Pancreas (tissue), 10 donors: ENCODE data around the gene BRINP3. TPM values are rescaled to one million over a fixed set of nuclear protein-coding genes. Genes with fewer than 3 reads are reported as not detected.
"Not testable (repeated sequence)": the region's sequence is repeated elsewhere in the genome, so short reads cannot be mapped to it uniquely, and the experiment has no call there.

Experiments used
- ATAC-seq, 4 donors: fragments of 200-7000 bp; cut with Tn5 transposase; one replicate each; pipeline versions ENCODE4 v1.8.0 to v1.9.1; 2020; ENCODE audit warnings: mild to moderate bottlenecking in 4 of 4, moderate library complexity in 4 of 4
- DNase-seq, 6 donors: peaks; one replicate each; pipeline ENCODE4 v3.0.0-alpha.2; 2020
- FAIRE-seq: peaks from 2 replicates; lab custom pipeline; 2012; peaks lifted over from hg19 to GRCh38; lab: Jason Lieb, UNC
- H3K27ac ChIP-seq, 4 donors: fragments of 200-600 bp; sonication (generic); 1 replicate in 3 of 4; 2 replicates in 1 of 4; pipeline versions ENCODE4 v1.5.0 to v1.8.0; 2020
- H3K27me3 ChIP-seq, 4 donors: fragments of 200-600 bp; one replicate each; pipeline ENCODE4 v1.8.0; 2021
- H3K36me3 ChIP-seq, 3 donors: fragments of 200-600 bp; sonication (generic) in 1 of 3; one replicate each; pipeline versions ENCODE4 v1.5.0 to v1.8.0; 2020 to 2021
- H3K4me1 ChIP-seq, 3 donors: fragments of 200-600 bp; one replicate each; pipeline ENCODE4 v1.8.0; 2021
- H3K4me3 ChIP-seq, 4 donors: fragments of 200-600 bp; sonication (generic) in 2 of 4; one replicate each; pipeline versions ENCODE4 v1.5.0 to v1.8.0; 2020 to 2021
- H3K9me3 ChIP-seq, 4 donors: fragments of 200-600 bp; one replicate each; pipeline ENCODE4 v1.8.0; 2021
- WGBS, 2 donors: extraction: QIAGEN DNeasy Blood & Tissue Kit; methylation state at CpG; one replicate each; pipeline ENCODE4 v1.1.7; 2013; 5-methylcytosine and 5-hydroxymethylcytosine counted together
- intact Hi-C, 3 donors: fragments of 100-400 bp; cut with DNase I; formaldehyde crosslinking; loops; one replicate each; pipeline versions ENCODE4 v1.11.1 to v1.14.2; 2022
- polyA plus RNA-seq, 2 donors: library from polyadenylated mRNA; stranded (reverse); fragments of 200-250 nt; gene quantifications; one replicate each; pipeline ENCODE4 v1.2.3, GENCODE V29; 2013
- total RNA-seq, 6 donors: library from RNA; stranded (reverse); fragmentation: NEBNext Ultra II Directional in 4 of 6; extraction: Animal tissue kit (Norgen Biotek cat#: 25700) in 4 of 6; gene quantifications; one replicate each; pipeline versions ENCODE4 v1.2.1 to v1.2.4, GENCODE V29; 2021 to 2023
- TF ChIP-seq, protein P1 (sequence below), 4 donors: fragments of 200-600 bp; sonication (generic) in 3 of 4; IDR thresholded peaks; one replicate each; pipeline versions ENCODE4 v1.5.0 to v1.8.0; 2021; ENCODE audit warnings: antibody characterized with exemption in 4 of 4
- donor health status: healthy with polysubstance abuse.
- donor health status: DM: no; HTN: no; CAD: no; lungs with moderate emphysema.
- donor health status: DM: no; HTN: no; CAD: no.
- donor health status: control.
- donor health status: control.
- donor health status: Bipolar disorder and iron deficiency.
- donor health status: DM: yes; HTN: yes; CAD: no.
- donor health status: DM: no; HTN: no; CAD: no.
- donor health status: DM: no; HTN: no; CAD: no.
- donor health status: DM: yes; HTN: yes; CAD: no.

BRINP3 gene
- total and polyA plus RNA-seq, 8 donors = 0.24 to 0.42 TPM; not detected in 6

DNA sequence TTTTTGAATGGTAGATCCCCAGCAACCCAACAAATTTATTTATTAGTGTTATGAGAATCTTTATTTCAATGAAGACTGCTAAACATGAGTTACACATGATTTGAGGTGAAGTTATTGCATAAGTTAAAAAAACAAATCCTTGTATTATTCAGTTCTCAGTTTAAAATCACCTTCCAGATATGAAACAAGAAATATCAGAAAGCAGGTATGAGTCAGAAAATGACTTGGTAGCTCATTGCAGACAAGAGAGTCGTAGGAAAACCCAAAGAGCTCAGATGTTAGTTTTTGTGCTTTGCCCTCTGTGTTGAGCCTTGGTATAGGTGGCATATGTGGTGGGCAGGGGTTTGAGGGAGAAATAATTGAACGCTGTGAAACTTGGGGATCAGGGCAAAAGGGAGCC, 339.4 kb downstream of the BRINP3 start:
- intact Hi-C loops = no loop called here
- Histone ChIP-seq H3K9me3 (no peaks in the 10 kb centered on the region), H3K4me3 (no peak overlapping the region), H3K27ac (no peak overlapping the region), H3K27me3 (no peaks in the 10 kb centered on the region), H3K36me3 (no peaks in the 10 kb centered on the region), H3K4me1 (peaks cover 0 to 6% (median 0%) of the 10 kb centered on the region in 3 donors)
- FAIRE-seq (no peak), ATAC-seq (no peak), DNase-seq (no peak)
- TF ChIP-seq, protein P1, sequence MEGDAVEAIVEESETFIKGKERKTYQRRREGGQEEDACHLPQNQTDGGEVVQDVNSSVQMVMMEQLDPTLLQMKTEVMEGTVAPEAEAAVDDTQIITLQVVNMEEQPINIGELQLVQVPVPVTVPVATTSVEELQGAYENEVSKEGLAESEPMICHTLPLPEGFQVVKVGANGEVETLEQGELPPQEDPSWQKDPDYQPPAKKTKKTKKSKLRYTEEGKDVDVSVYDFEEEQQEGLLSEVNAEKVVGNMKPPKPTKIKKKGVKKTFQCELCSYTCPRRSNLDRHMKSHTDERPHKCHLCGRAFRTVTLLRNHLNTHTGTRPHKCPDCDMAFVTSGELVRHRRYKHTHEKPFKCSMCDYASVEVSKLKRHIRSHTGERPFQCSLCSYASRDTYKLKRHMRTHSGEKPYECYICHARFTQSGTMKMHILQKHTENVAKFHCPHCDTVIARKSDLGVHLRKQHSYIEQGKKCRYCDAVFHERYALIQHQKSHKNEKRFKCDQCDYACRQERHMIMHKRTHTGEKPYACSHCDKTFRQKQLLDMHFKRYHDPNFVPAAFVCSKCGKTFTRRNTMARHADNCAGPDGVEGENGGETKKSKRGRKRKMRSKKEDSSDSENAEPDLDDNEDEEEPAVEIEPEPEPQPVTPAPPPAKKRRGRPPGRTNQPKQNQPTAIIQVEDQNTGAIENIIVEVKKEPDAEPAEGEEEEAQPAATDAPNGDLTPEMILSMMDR (IDR thresholded peaks at IDR 0.05) = no peak
- 80 to 92% methylated on average over 2 of the region's 2 CpGs for WGBS, 2 donors

DNA sequence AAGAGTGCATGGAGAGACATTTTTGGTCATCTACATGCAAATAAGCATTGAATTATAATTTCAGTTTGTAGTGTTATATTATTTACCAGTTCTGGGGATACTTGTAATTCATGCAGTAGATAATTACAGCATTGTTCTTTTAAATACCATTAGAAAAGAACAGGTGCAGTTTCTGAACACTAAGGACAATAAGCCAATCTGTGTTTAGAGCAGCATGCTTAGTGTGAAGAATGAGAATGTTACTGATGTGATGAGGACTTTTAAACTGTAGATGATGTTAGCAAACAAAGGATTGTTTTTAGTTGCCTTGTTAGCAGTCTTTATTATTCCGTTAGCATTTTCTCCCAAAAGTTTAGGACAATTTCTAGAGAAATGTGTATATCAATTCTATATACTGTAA, 348.3 kb downstream of the BRINP3 start:
- FAIRE-seq (no peak), ATAC-seq (no peak), DNase-seq (no peak)
- TF ChIP-seq, protein P1 (IDR thresholded peaks at IDR 0.05) = no peak
- H3K36me3 ChIP-seq = no peaks in the 10 kb centered on the region
- no peaks in the 10 kb centered on the region for H3K4me1 ChIP-seq
- H3K4me3 ChIP-seq = no peak overlapping the region
- no peak overlapping the region for H3K27ac ChIP-seq
- intact Hi-C loops = no loop called here
- H3K27me3 ChIP-seq = no peaks in the 10 kb centered on the region
- H3K9me3 ChIP-seq = no peaks in the 10 kb centered on the region
- WGBS, 2 donors = 45 to 53% methylated on average over 1 of the region's 1 CpG

DNA sequence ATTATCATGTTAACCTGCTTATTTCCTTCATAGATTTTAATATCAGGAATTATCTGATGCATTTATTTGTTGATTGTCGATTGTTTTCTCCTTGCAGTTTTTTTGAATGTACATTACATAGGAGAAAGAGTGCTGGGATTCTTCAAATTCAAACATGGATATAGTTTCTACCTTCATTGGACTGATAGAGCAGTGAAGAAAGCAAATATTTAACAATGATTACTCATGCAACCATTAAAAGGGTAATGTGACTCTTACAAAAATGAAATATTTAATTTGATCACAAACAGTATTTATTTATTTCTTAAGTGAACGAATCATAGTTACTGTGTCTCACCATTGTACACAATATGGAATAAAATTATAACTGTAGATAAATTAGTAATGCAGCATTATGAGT, 350.9 kb downstream of the BRINP3 start:
- TF ChIP-seq, protein P1 (IDR thresholded peaks at IDR 0.05) = no peak
- no peak for DNase-seq
- intact Hi-C loops = no loop called here
- no peak for ATAC-seq
- Histone ChIP-seq H3K27me3 (no peaks in the 10 kb centered on the region), H3K36me3 (no peaks in the 10 kb centered on the region), H3K27ac (no peak overlapping the region), H3K4me3 (no peak overlapping the region), H3K9me3 (no peaks in the 10 kb centered on the region), H3K4me1 (no peaks in the 10 kb centered on the region)
- no peak for FAIRE-seq
- WGBS, 2 donors = 39 to 40% methylated on average over 2 of the region's 2 CpGs

DNA sequence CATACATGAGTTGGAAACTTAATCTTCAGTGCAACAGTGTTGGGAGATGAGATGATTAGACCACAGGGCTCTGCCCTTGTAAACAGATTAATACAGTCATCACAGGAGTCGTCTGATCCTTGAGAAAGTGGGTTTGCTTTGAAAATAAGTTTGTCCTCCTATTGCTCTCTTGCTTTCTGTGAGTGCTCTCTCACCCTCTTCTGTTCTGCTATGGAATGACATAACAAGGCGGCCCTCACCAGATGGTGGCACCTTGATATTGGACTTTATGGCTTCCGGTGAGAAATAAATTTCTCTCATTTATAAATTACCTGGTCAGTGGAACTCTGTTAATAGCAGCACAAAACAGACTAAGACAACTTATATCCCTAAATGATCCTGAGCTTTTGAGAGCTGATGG, 353.6 kb downstream of the BRINP3 start:
- Histone ChIP-seq H3K27ac (no peak overlapping the region), H3K9me3 (no peaks in the 10 kb centered on the region), H3K4me3 (no peak overlapping the region), H3K4me1 (no peaks in the 10 kb centered on the region), H3K27me3 (no peaks in the 10 kb centered on the region), H3K36me3 (no peaks in the 10 kb centered on the region)
- TF ChIP-seq, protein P1 (IDR thresholded peaks at IDR 0.05) = no peak
- FAIRE-seq (no peak), DNase-seq (no peak), ATAC-seq (no peak)
- 55 to 56% methylated on average over 3 of the region's 3 CpGs for WGBS, 2 donors
- intact Hi-C loops = no loop called here

DNA sequence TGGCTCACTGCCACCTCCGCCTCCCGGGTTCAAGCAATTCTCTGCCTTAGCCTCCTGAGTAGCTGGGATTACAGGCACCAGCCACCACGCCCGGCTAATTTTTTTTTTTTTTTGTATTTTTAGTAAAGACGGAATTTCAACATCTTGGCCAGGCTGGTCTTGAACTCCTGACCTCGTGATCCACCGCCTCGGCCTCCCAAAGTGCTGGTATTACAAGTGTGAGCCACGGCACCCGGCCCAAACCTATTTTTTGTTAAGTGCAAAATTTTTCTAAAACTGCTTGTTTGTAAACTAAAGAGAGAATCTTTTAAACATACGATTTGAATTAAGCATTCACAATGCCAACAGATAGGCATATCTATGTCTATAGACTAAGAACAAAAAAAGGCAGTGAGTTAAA, 357.1 kb downstream of the BRINP3 start:
- H3K9me3 ChIP-seq, H3K27me3 ChIP-seq, FAIRE-seq, H3K27ac ChIP-seq, H3K4me1 ChIP-seq, intact Hi-C loops, DNase-seq, H3K4me3 ChIP-seq, H3K36me3 ChIP-seq, ATAC-seq: not testable (repeated sequence)
- WGBS, 2 donors = 75 to 83% methylated on average over 11 of the region's 11 CpGs
